GM21528 (cell line): ENCODE results near the gene PRCD.
"Not testable (repeated sequence)": the region's sequence is repeated elsewhere in the genome, so short reads cannot be mapped to it uniquely, and the experiment has no call there.

ENCODE experiments used
- ATAC-seq: cut with Tn5 transposase; IDR thresholded peaks from one replicate; pipeline ENCODE4 v1.9.1; 2021; ENCODE audit warnings: mild to moderate bottlenecking, moderate library complexity; ENCODE audit not compliant: unreplicated experiment, low FRiP score

Gene PRCD

DNA sequence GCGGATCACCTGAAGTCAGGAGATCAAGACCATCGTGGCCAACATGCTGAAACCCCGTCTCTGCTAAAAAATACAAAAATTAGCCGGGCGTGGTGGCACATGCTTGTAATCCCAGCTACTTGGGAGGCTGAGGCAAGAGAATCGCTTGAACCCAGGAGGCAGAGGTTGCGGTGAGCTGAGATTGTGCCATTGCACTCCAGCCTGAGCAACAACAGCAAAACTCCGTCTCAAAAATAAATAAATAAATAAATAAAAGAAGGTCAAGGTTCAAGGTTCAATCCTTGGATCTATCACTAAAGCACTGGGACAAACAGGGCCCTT lies 14.4 kb upstream of the PRCD start:
- not testable (repeated sequence) for ATAC-seq

DNA sequence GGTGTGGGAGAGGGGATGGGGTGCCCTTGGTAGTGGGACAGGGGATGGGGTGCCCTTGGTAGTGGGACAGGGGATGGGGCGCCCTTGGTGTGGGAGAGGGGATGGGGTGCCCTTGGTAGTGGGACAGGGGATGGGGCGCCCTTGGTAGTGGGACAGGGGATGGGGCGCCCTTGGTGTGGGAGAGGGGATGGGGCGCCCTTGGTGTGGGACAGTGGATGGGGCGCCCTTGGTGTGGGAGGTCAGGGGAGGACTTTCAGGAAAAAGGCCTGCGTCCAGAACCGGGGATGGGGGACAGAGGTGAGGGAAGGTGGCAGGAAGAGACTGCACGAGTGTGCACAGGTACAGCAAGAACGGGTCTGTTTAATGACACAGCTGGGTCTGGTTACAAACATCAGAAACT lies 12.8 kb upstream of the PRCD start:
- ATAC-seq: not testable (repeated sequence)

DNA sequence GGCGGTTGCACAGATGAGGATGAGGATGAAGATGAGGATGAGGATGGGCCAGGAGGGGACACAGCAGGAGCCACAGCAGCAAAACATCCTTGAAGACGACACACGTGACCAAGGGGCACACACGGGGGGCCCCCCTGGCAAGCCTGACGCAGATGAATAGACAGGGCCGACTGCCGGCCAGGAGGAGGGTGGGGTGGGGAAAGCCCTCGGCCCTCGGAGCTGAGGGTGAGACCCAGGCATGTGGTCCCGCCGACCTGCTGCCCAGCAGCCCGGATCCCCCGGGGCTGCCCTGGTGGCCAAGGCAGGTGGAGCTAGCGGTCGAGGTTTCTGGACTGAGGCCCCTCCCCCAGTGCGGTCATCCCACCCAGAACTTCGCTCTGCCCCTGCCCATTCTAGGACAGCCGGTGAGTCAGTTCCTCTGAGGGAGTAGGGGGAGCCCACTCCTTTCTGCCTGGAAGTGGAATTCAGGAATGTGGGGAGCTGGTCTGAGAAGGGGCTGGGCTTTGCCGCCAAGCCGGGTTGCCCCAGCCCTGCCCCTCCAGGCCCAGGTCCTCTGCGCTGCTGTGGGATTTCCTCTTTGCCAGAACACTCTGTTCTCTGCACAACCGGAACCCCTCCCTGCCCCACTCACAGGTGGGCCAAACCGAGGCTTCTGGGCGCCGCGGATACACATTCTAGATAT lies 12.3 kb upstream of the PRCD start:
- ATAC-seq: no peak

DNA sequence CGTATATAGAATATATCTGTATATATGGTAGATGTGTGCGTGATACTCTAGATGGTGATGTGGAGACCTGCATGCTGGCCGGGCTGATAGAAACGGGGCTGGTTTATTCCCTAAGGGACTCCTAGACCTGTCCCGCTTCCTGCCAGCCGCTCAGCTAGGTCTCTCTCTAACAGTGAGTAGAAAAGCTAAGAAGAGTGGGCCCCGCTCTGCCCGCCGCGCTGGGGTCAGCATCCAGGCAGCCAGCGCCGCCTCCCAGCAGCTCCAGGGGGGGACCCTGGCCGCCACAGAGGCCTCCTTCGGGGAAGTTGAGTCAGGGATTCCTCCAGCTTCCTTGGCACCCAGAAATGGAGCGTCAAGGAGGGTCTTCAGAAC lies 11.7 kb upstream of the PRCD start:
- no peak for ATAC-seq

DNA sequence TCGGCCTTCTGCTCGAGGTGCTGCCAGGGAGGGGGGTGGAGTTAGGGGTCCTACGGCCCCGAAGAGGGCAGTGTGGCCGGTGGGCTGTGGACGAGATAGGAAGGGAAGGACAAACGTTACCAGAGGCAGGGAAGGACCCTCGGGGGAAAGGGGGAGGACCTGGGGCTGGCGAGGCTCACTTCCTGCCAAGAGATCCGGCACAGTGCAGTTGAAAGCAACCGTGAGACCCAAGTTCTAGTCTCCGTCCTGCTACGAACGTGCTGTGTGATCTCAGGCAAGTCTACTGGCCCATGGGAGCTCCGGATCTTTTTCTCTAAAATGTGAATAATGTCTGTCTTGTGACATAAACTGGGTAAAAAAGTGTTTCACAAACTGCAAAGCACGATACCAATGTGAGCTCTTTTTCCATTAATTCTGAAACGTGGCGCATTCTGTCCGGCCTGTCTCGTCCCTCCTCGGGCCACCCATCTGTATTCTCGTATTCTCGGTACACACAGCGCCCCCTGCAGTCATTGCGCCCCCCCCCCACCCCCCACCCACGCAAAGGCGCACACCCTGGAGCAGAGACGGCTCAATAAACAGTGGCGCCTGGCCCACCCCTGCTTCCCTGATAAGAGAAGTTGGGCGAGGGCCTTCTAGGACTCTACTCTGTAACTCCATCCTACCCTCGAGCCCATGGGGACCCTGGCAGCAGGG lies 11.2 kb upstream of the PRCD start:
- no peak for ATAC-seq

DNA sequence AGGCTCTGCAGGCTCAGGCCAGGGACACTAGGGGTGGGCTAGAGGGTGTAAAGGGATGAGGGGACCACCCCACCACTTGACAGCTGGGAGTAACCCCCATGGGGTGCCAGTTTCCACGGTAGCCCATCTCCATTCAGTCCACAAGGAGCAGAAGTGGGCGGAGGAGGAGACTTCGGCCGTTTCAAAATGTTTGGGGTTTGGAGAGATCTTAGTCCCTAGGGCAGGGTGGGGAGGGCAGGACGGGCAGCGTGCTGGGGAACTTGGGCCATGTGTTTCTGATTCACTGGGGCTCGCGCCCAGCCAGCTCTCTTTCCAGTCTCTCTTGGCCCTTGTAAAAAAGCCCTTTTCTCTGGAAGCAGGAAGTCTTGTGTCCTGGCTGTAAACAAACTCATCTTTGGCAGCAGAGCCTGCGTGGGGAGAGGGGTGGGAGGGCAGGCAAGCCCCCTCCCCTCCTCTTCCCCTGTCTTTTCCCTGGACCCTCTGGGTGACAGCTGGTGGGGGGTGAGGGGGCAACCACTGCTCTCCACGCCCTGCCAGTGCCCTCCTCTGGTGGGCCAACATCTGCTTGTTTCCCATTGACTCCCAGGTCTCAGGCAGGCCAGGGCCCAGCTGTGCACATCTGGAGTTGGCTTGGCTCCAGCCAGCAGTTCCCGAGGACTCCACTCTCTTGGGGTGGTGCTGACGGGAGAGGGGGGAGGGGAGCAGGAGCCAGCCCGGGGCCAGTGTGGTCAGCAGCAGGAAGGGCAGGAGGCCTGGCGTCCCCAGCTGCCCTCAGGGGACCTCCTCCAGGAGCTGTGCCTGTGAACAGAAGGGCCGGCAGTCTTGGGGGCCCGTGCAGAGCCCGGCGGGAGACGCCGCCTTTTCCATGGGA lies 10.4 kb upstream of the PRCD start:
- no peak for ATAC-seq

DNA sequence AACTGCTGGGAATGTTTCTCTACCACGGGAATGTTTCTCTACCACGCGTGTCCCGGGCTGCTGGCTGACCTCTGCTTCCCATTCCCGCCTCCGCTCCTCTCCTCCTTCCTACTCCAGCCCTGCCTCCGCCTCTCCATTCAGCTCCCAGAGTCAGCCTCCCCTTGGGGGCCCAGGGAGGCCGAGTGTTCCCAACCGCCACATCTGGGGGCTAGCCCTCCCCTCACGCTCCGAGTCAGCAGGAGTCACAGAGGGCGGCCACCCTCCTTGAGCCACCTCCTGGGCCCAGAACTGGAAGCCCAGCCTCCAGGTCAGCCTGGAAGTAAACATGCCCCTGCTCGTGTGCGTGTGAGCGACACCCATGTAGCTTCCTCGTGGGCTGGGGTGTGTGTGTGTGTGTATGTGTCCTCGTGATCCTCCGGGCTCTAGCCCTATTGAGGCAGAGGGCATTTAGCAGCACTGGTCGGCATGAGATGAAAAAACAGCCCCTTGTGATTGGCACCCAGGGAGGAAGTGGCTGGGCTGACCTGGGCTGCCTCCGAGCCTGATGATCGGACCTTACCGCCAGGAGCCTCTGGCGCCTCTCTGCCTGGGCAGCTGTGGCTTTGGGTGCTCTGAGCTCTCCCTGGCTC lies 9.6 kb upstream of the PRCD start:
- ATAC-seq: no peak

DNA sequence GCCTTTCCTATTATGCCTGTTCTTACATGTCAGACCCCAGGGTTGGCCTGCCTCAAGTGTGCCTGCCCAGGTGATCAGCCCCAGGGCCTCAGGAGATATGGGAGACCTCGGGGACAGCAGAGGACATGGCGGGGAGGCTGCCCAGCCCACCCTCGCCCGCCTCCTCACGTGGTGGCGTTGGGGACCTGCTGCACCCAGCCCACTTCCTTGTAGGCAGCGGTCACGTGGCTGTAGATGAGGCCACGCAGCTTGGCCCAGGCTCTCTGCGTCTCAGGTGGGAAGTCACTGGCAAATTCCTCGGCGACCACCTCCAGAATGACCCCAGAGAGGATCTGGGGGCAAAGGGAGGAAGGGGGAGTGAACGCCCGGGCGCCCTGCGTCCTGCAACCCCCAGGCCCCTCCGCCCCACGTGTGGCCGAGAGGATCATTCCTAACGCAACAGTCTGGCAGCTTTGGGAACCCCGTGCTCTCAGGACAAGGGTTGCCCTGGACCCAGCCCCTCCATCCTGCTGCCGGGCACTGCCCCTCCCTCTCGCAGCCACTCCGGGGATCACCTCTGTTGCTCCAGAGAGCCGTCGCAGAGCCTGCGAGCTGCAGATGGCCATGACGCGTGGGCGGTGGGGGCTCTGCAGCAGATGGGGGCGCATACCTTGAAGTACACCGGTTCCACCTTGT lies 8.9 kb upstream of the PRCD start:
- no peak for ATAC-seq

DNA sequence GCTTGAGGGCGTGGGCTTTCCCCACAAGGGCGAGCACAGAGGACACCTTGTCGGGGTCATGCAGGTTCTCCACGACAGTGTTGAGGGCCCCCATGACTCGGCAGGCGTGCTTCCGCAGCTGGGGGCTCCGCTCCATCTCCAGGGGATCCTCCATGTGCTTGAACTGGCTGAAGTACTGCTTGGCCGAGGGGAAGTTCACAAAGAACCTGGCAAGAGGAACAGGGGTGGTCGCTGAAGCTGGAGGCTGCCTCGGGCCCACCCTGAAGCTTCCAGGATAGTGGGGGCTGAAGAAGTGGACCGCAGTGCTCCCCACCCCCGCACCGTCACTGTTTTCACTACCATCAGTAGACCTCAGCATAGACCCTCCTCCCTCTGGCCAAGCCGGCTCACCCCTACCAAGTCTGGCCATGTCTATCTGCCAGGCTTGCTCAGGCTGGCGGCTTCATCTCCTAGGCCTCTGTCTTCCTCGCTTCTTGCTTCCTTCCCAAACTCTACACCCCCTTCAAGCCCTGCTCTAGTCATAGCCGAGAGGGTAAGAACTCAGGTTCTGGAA lies 8.3 kb upstream of the PRCD start:
- ATAC-seq: no peak

DNA sequence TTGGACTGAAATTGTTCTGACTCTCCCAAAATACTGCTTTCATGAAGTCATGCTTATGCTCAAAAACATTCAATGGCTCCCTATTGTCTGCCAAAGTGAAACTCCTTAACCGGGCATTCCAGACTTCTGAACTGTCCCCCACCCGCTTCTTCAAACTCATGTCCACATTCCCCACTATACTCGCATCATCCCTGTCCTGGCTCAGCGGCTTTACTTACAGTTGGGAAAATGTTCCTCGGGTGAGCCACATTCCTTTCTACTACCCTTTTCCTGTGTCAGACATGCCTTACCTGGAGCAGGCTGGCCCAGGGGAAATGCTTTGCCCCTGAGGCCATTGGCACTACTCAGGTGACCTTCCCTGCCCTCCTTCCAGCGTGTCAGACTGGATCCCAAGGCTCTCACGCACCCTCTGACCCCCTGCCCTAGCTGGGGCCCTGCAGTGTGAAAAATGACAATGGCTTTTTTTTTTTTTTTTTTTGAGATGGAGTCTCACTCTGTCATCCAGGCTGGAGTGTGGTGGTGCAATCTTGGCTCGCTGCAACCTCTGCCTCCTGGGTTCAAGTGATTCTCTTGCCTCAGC lies 7.7 kb upstream of the PRCD start:
- ATAC-seq: no peak

DNA sequence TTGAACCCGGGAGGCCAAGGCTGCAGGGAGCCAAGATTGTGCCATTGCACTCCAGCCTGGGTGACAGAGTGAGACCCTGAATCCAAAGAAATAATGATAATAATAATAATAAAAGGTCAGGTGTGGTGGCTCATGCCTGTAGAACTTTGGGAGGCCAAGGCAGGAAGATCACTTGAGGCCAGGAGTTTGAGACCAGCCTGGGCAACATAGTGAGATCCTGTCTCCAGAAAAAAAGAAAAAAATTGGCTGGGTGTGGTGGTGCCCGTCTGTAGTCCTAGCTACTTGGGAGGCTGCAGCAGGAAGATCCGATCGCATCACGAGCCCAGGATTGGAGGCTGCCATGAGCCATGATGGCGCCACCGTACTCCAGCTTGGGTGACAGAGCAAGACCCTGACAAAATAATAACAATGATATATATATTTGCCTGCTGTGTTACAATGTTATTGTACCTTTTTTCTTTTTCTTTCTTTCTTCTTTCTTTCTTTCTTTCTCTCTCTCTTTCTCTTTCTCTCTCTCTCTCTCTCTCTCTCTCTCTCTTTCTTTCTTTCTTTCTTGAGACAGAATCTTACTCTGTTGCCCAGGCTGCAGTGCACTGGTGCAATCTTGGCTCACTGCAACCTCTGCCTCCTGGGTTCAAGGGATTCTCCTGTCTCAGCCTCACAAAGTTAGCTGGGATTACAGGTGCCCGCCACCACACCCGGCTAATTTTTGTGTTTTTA lies 6.0 kb upstream of the PRCD start:
- not testable (repeated sequence) for ATAC-seq

DNA sequence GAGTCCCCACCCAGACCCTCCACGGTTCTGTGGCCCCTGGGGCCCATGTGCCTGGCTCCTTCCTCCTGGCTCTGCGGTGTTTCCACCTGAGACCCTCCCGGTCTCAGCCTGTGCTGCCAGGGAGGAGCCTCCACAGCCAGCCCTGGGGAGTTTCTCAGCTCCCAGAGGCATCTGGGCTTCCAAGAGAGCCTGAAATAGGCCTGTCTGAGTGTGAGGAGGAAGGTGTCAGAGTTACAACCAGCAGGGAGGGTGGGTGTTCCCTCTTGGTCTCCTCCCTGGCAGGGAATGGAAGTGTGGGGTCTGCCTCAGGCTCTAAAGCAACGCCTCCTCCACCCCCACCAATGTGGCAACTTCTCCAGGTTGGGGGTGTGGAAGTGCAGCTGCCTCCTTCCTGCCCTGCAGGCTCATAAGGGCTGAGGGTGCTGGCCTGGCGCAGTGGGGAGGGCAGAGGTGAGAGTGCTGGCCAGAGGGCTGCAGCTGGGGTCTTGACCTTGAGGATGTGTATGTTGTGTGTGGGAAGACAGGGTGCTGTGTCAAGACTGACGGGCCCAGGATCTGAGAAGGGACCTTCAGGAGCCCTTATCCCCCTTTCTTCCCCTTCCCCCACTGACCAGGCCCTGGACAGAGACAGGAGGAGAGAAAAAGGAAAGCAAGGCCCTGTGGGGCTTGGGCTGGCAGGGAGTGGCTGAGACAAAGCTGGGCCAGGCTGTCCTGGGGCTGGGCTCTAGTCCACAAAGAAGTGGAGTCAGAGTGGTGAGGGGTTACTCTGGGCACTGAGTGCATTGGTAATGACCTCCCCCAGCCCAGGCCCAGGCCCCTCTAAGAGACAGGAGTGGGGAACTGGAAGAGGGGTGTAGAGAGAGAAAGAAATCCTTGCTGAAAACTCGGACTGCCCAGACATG lies 4.8 kb upstream of the PRCD start:
- no peak for ATAC-seq

DNA sequence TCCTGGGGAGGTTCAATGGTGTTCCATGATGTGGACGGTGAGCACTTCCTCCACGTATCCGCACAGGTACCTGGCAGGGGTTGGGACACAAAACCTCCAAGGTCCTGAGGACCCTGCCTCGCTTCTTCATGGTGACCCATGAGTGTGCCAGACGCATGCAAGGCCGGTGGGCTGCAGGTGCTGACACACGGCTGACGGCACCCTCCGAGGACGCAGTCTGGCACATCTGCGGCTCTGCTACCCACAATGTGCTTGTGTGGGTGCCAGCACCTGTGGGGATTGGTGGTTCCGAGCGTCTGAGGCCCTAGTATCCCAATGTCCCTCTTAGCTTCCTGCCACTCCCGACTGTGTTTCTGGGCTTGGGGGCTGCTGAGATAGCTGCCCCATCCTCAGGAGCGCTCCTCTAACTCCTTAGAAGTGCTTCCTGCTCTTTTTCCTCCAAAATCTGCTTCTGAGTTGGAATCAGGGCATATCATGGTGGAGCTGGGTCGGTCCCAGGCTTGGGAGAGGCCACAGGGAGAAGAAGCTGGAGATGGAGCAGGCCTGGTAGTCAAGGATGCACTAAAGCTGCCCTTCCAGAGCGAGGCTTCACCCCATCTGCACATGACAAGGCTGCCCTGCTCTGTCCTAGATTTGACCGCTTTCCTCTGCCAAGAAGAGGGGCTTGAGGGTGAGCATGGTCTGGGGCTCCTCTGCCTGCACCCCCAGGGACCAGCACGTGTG lies 3.9 kb upstream of the PRCD start:
- no peak for ATAC-seq

DNA sequence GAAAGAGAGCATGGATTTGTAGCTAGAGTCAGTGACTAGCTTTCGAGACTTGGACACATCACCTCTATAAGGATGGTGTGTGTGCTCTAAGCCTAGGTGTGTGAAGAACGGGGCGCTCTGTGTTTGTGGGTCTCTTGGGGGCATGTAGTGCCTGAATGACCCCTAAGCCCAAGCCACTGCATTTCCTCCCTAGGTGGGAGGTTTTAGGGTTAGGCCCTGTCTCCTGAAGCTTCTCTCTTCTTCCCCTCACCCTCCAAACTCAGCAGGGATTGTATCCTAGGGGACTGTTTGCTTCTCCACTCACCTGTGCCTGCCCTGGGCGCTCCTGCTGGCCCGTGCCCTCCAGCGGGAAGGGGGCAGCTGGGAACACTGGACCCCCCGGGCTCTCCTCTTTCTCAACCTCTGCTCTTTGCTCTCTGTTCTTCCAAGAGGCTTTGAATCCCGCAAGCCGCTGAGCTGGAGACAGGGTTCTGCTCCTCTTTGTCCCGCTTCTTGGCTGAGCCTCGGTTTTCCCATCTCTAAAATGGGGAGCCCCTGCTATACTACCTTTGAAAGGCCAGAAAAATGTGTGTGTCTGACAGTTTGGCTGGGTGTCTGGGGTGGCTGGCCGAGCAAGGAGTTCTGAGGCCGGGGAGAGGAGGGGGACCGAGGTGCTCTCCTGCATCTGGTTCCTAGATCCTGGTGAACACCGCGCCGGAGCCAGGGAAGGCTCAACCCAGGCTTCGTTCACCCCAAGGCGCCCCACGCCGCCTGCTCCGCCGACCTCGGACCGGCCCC lies 3.1 kb upstream of the PRCD start:
- ATAC-seq: no peak

DNA sequence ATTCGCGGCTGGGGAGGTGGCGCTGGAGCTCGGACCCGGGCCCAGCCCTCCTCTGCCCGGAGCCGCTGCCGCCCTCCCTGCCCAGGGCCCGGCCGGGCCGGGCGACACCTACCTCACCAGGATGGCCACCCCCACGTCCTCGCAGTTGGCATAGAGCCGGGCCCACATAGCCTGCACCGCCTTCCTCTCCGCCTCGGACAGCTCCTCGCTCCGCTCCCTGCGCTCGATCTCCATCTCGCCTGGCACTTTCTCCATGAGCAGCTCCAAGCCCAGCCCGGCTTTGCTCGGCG lies 2.6 kb upstream of the PRCD start:
- ATAC-seq: no peak

DNA sequence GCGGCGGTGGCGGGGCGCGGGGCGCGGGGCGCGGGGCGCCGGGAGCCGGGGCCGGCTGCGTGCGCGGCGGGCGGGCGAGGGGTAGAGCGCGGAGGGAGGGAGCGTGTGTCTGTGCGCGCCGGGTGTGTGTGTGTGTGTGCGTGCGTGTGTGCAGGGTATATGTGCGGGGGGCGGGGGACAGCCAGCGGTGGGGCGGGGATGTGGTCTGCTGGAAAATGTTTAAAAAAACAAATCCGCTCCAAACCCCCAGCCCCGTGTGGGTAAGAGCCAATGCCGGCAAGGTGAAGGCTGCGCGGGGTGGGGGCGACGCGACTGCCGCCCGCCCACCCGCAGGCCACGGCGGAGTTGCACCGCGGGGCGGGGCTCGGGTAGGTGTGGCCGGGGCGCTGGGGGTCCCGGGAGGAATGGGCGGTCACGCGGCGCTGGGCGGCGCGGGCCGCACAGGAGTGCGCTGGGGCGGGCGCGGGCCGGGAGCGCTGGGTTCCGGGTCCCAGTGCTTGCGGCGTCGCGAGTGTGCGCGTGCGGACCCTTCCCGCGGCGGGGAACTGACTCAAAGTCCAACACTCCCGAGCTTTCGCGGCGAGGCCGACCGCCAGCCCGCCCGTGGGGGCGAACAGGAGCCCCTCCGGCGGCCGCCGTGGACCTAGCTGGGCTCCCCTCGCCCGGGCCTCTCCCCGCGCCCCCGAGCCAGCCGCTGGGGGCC lies 2.1 kb upstream of the PRCD start, which contains the start of gene CYGB:
Gene CYGB, minus strand, starts transcription at position 132 of the 703 bp plus-strand sequence. CDS start 167 bp downstream, outside the sequence.
- no peak for ATAC-seq
